PFSK-1 (cell line): ENCODE measurements around the gene HNRNPAB.

ENCODE experiments used
- FOXP2 ChIP-seq: optimal IDR thresholded peaks from 2 replicates; pipeline ENCODE3; 2011; ENCODE audit warnings: borderline replicate concordance, control low read depth, inconsistent platforms; ENCODE audit not compliant: insufficient read depth; ENCODE audit errors: extremely low read length, extremely low read depth
- POLR2AphosphoS5 ChIP-seq: IDR thresholded peaks from 2 replicates; pipeline ENCODE4 v1.6.1; 2012; ENCODE audit warnings: low read depth, mild to moderate bottlenecking, control low read depth, low read length, moderate library complexity
- SIN3A ChIP-seq: IDR thresholded peaks from 2 replicates; pipeline ENCODE4 v1.6.1; 2012; ENCODE audit warnings: mild to moderate bottlenecking, low read length, moderate library complexity, borderline replicate concordance; ENCODE audit not compliant: insufficient read depth
- TAF1 ChIP-seq: IDR thresholded peaks from 2 replicates; pipeline ENCODE4 v1.6.1; 2012; ENCODE audit warnings: low read length, control low read depth, borderline replicate concordance; ENCODE audit not compliant: insufficient read depth
- TF ChIP-seq, protein P1 (sequence below), 2 experiments: IDR thresholded peaks; 2 replicates each; pipeline versions ENCODE4 v1.6.1 to v1.8.0; 2011 to 2012; ENCODE audit warnings: low read depth in 2 of 2, low read length in 2 of 2, control low read depth in 1 of 2, inconsistent platforms in 1 of 2, mild to moderate bottlenecking in 1 of 2, moderate library complexity in 1 of 2; ENCODE audit not compliant: insufficient read depth in 1 of 2

HNRNPAB gene

DNA sequence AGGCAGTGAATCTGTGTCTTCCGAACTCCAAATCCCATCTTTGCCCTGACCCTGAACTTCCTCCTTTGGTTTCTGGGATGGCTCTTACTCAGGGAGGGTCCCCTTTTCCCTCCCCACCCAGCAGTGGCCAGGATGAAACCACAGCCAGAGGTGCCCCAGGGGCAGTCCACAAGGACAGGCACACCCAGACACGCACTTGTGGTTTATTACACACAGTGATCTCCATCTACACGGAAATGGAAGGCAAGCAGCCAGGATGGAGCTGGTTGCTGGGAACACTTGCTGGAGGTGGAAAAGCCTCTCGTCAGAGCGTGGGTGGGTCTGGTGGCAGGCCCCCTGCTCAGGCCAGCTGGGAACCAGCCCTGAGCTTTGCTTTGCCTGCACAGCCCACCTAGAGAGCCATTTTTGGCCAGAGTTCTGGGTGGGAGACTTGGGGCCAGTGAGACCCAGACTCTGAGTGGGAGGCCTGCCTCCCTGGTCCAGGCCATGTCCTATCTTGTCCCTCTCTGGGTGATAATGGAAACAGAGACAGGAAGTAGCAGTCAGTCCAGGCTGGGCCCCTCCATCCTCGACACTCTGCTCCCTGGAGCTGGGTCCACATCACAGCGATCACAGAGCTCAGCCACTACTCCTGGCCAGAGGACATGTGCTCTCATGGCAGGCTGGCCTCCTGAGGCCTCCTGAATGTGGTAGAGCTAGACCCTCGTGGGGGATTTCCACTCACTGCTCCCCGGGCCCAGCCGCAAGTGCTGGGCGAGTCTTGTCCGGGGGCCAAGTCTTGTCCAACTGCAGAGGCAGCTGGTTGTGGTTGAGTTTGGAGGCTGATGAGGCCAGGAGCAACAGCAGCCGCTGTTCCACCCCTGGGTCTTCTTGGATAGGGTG lies 33.3 kb downstream of the HNRNPAB start:
- TF ChIP-seq SIN3A: no peak
- TF ChIP-seq TAF1: no peak
- TF ChIP-seq, protein P1, sequence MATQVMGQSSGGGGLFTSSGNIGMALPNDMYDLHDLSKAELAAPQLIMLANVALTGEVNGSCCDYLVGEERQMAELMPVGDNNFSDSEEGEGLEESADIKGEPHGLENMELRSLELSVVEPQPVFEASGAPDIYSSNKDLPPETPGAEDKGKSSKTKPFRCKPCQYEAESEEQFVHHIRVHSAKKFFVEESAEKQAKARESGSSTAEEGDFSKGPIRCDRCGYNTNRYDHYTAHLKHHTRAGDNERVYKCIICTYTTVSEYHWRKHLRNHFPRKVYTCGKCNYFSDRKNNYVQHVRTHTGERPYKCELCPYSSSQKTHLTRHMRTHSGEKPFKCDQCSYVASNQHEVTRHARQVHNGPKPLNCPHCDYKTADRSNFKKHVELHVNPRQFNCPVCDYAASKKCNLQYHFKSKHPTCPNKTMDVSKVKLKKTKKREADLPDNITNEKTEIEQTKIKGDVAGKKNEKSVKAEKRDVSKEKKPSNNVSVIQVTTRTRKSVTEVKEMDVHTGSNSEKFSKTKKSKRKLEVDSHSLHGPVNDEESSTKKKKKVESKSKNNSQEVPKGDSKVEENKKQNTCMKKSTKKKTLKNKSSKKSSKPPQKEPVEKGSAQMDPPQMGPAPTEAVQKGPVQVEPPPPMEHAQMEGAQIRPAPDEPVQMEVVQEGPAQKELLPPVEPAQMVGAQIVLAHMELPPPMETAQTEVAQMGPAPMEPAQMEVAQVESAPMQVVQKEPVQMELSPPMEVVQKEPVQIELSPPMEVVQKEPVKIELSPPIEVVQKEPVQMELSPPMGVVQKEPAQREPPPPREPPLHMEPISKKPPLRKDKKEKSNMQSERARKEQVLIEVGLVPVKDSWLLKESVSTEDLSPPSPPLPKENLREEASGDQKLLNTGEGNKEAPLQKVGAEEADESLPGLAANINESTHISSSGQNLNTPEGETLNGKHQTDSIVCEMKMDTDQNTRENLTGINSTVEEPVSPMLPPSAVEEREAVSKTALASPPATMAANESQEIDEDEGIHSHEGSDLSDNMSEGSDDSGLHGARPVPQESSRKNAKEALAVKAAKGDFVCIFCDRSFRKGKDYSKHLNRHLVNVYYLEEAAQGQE (IDR thresholded peaks at IDR 0.05; ENCODE audit: insufficient read depth in 1 of 2, low read depth in 2 of 2, low read length in 2 of 2): no peak
- TF ChIP-seq POLR2AphosphoS5: no peak
- TF ChIP-seq FOXP2: no peak

DNA sequence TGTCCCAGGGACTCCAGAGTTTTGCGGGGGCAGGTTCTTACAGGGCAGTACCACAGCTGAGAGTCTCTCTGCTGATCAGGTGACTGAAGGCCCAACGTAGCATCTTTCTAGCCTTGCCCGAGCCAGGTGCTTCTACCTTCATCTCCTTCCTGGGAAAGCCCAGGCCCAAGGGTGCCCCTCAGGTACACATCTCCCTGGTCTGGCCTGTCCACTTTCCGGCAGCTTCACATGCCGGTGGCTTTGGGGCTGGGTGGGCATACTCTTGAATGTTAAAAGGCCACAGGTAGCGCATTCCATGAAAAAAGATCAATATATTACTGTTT lies 33.9 kb downstream of the HNRNPAB start:
- TF ChIP-seq SIN3A: no peak
- TF ChIP-seq FOXP2: no peak
- TF ChIP-seq, protein P1 (IDR thresholded peaks at IDR 0.05; ENCODE audit: insufficient read depth in 1 of 2, low read depth in 2 of 2, low read length in 2 of 2): no peak
- no peak for TF ChIP-seq POLR2AphosphoS5
- no peak for TF ChIP-seq TAF1

DNA sequence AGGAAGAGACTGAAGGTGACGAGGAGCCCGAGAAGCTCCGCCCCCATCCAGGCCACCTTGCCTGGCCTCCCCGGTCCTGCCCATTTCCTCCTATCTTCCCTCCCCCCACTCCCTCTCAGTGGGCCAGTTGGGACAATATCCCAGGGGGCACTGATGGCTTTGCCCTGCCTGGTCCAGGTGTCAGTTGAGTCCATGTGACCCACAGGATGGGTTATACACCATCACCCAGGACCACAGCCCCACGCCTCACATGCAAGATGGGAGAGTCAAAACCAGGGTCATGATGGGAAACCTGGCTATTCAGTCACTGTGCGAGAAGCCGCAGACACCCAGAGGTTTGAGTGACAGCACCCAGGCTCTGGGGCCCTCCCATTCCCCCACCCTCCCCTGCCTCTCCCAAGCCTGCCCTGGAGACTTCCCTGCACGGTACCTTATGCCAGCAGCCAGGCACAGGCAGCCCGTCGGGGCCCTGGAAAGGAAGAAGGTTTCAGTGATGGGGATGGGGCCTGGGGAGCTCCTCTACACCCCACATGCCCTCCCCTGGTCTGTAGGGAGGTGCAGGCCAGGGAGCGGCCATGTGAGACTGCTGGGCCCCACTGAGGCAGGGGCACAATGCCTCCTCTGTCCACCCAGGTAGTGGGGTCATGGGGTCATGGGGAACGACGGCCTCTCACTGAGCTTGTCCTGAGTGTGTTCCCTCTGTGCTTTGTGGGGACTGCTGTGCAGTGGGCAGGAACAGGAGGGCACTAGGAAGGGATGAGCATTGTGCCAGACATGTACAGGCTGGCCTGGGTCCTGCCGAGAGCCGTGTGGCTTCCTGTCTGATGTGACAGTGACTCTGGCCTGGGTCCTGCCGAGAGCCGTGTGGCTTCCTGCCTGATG lies 34.6 kb downstream of the HNRNPAB start:
- TF ChIP-seq FOXP2 (no peak), SIN3A (no peak), POLR2AphosphoS5 (no peak), TAF1 (no peak)
- TF ChIP-seq, protein P1 (IDR thresholded peaks at IDR 0.05; ENCODE audit: insufficient read depth in 1 of 2, low read depth in 2 of 2, low read length in 2 of 2): no peak

DNA sequence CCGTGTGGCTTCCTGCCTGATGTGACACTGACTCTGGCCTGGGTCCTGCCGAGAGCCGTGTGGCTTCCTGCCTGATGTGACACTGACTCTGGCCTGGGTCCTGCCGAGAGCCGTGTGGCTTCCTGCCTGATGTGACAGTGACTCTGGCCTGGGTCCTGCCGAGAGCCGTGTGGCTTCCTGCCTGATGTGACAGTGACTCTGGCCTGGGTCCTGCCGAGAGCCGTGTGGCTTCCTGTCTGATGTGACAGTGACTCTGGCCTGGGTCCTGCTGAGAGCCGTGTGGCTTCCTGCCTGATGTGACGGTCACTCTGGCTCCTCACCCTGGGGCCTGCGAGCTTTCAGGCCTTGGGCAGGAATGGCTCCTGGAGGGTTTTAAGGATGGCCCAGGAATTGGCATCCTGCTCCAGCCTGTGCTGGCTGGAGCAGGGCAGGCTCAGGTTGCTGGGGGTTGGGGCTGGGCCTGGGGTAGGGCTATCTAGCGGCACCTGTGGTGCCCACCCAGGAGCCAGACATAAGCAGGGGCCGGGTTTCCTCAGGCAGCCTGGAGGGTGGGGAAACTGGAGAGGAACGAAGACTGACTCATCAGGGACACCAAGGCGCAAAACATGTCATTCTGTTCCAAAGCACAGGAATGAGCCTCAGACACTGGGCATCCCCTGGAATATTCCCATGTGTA lies 35.4 kb downstream of the HNRNPAB start:
- TF ChIP-seq, protein P1 (IDR thresholded peaks at IDR 0.05; ENCODE audit: insufficient read depth in 1 of 2, low read depth in 2 of 2, low read length in 2 of 2): peak in 1 of 2 experiments; percentile 78; a peak in 2 of 4 replicates
